H1 (cell line): ENCODE results near the gene TEKT3.

Experiments used
- EP300 ChIP-seq, 2 experiments: IDR thresholded peaks; 1 replicate in 1 of 2; 2 replicates in 1 of 2; pipeline ENCODE4 v1.6.1; 2011 to 2012; ENCODE audit warnings: low read depth in 2 of 2, low read length in 2 of 2, mild to moderate bottlenecking in 2 of 2, borderline replicate concordance in 1 of 2, inconsistent platforms in 1 of 2, moderate library complexity in 1 of 2
- HDAC6 ChIP-seq: IDR thresholded peaks from one replicate; pipeline ENCODE4 v1.7.1; 2012; ENCODE audit warnings: low read depth, mild to moderate bottlenecking, inconsistent platforms, low read length, moderate library complexity
- JUND ChIP-seq: IDR thresholded peaks from 2 replicates; pipeline ENCODE4 v1.6.1; 2011; ENCODE audit warnings: mild to moderate bottlenecking, improper control_type of control experiment, low read length
- KDM1A ChIP-seq: fragments of 200-600, 300-600 bp; sonication (generic); IDR thresholded peaks from 2 replicates; pipeline ENCODE4 v1.7.1; 2016; ENCODE audit warnings: mild to moderate bottlenecking, low read length, borderline replicate concordance
- NRF1 ChIP-seq: IDR thresholded peaks from 2 replicates; pipeline ENCODE4 v1.6.1; 2011; ENCODE audit warnings: mild to moderate bottlenecking, low read depth, low read length, improper control_type of control experiment
- POLR2A ChIP-seq, 2 experiments: IDR thresholded peaks; 1 replicate in 1 of 2; 2 replicates in 1 of 2; pipeline ENCODE4 v1.6.1; 2011; ENCODE audit warnings: low read depth in 2 of 2, low read length in 2 of 2, mild to moderate bottlenecking in 2 of 2; ENCODE audit errors: control extremely low read depth in 1 of 2
- POLR2AphosphoS5 ChIP-seq: IDR thresholded peaks from 2 replicates; pipeline ENCODE4 v1.6.1; 2011; ENCODE audit warnings: low read depth, low read length
- RAD21 ChIP-seq, 2 experiments: IDR thresholded peaks in 1 of 2; conservative IDR thresholded peaks in 1 of 2; 2 replicates each; pipeline ENCODE4 v1.6.1; 2011; ENCODE audit warnings: low read depth in 2 of 2, low read length in 2 of 2, improper control_type of control experiment in 1 of 2, inconsistent platforms in 1 of 2, mild to moderate bottlenecking in 1 of 2, moderate library complexity in 1 of 2
- RFX5 ChIP-seq: IDR thresholded peaks from 2 replicates; pipeline ENCODE4 v1.6.1; 2011; ENCODE audit warnings: low read depth, low read length, improper control_type of control experiment, borderline replicate concordance
- SIN3A ChIP-seq, 2 experiments: IDR thresholded peaks in 1 of 2; conservative IDR thresholded peaks in 1 of 2; 2 replicates each; pipeline ENCODE4 v1.6.1; 2011 to 2012; ENCODE audit warnings: low read length in 2 of 2, improper control_type of control experiment in 1 of 2, low read depth in 1 of 2, mild to moderate bottlenecking in 1 of 2
- SP1 ChIP-seq: IDR thresholded peaks from 2 replicates; pipeline ENCODE4 v1.6.1; 2011; ENCODE audit warnings: low read depth, low read length
- SUZ12 ChIP-seq: fragments of 200-600 bp; sonication (generic); IDR thresholded peaks from 2 replicates; pipeline ENCODE4 v1.6.1; 2012; ENCODE audit warnings: mild to moderate bottlenecking, inconsistent platforms, low read length, moderate library complexity, mixed read lengths
- TF ChIP-seq, protein P1 (sequence below), 3 experiments: IDR thresholded peaks; 1 replicate in 2 of 3; 2 replicates in 1 of 3; pipeline versions ENCODE4 v1.5.1 to v1.6.1; 2011; ENCODE audit warnings: low read length in 3 of 3, mild to moderate bottlenecking in 3 of 3, inconsistent platforms in 2 of 3, low read depth in 1 of 3, moderate library complexity in 1 of 3; ENCODE audit not compliant: insufficient read depth in 1 of 3; ENCODE audit errors: control extremely low read depth in 1 of 3

GRCh38 chr17:15269087-15269779, 72.2 kb downstream of the TEKT3 start:
- TF ChIP-seq EP300 (IDR thresholded peaks at IDR 0.05; ENCODE audit: borderline replicate concordance in 1 of 2, low read depth in 2 of 2, low read length in 2 of 2) (no peak), RAD21 (IDR thresholded peaks at IDR 0.05 in 1 of 2, conservative IDR thresholded peaks at IDR 0.05 in 1 of 2; ENCODE audit: low read depth in 2 of 2, low read length in 2 of 2) (no peak), POLR2A (IDR thresholded peaks at IDR 0.05; ENCODE audit: control extremely low read depth in 1 of 2, low read depth in 2 of 2, low read length in 2 of 2) (no peak), KDM1A (no peak), SP1 (no peak), NRF1 (no peak), RFX5 (no peak), HDAC6 (no peak), SIN3A (conservative IDR thresholded peaks at IDR 0.05 in 1 of 2, IDR thresholded peaks at IDR 0.05 in 1 of 2; ENCODE audit: low read depth in 1 of 2, low read length in 2 of 2) (no peak), POLR2AphosphoS5 (no peak), JUND (no peak), SUZ12 (no peak)
- TF ChIP-seq, protein P1, sequence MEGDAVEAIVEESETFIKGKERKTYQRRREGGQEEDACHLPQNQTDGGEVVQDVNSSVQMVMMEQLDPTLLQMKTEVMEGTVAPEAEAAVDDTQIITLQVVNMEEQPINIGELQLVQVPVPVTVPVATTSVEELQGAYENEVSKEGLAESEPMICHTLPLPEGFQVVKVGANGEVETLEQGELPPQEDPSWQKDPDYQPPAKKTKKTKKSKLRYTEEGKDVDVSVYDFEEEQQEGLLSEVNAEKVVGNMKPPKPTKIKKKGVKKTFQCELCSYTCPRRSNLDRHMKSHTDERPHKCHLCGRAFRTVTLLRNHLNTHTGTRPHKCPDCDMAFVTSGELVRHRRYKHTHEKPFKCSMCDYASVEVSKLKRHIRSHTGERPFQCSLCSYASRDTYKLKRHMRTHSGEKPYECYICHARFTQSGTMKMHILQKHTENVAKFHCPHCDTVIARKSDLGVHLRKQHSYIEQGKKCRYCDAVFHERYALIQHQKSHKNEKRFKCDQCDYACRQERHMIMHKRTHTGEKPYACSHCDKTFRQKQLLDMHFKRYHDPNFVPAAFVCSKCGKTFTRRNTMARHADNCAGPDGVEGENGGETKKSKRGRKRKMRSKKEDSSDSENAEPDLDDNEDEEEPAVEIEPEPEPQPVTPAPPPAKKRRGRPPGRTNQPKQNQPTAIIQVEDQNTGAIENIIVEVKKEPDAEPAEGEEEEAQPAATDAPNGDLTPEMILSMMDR (IDR thresholded peaks at IDR 0.05; ENCODE audit: control extremely low read depth in 1 of 3, insufficient read depth in 1 of 3, low read depth in 1 of 3, low read length in 3 of 3): no peak
